GM12875 (cell line): ENCODE data around the gene AIPL1.
A peak's percentile ranks its signal among the peaks of the same experiment; 100 is the strongest.

Source experiments
- H3K4me3 ChIP-seq: one replicate; pipeline ENCODE4 v1.5.1; 2011; ENCODE audit warnings: low read depth, low read length, control low read depth
- CTCF ChIP-seq: IDR thresholded peaks from 2 replicates; pipeline ENCODE4 v1.5.1; 2011; ENCODE audit warnings: low read depth, mild to moderate bottlenecking, control low read depth, inconsistent platforms, low read length, moderate library complexity, borderline replicate concordance; ENCODE audit not compliant: insufficient read depth

AIPL1 gene

GRCh38 chr17:6426356-6427101, 8.4 kb downstream of the AIPL1 start:
- no peak for TF ChIP-seq CTCF
- H3K4me3 ChIP-seq = no peak overlapping the region

DNA sequence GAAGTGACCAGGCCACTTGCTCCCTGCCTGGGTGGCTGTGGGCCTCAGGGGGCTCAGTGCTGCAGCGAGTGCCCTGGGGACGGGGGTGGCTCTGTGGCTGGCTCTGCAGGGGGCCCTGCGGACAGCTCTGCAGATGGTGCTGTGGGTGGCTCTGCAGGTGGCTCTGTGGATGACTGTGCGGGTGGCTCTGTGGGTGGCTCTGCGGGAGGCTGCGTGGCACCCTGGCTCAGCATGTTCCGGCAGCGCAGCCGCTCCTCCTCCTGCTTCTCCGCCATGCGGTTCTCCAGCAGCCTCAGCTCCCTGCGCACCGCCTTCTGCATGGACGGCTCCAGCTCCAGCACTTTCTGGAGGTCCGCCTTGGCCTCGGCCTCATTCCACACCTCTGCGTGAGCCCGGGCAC, 9.5 kb downstream of the AIPL1 start:
- no peak for TF ChIP-seq CTCF
- H3K4me3 ChIP-seq = no peak overlapping the region

DNA sequence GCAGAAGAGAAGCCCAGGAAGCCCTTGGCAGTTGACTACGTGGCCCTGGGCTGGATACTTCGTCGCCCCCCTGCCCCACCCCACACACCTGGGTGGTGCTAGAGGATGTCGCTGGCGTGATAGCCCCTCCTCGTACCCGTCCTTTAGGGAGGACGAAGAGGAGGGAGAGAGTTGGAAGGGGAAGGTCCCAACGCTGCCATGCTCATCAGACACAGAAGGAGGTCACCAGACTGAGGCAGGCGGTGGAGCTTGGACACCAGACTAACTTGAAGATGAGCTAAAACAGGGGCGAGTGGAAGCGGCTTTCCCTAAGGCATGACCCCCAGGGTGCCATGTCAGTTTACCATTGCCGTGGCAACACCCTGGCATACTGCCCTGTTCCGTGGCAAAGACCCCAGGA, 11.0 kb downstream of the AIPL1 start:
- no peak for TF ChIP-seq CTCF
- no peak overlapping the region for H3K4me3 ChIP-seq

DNA sequence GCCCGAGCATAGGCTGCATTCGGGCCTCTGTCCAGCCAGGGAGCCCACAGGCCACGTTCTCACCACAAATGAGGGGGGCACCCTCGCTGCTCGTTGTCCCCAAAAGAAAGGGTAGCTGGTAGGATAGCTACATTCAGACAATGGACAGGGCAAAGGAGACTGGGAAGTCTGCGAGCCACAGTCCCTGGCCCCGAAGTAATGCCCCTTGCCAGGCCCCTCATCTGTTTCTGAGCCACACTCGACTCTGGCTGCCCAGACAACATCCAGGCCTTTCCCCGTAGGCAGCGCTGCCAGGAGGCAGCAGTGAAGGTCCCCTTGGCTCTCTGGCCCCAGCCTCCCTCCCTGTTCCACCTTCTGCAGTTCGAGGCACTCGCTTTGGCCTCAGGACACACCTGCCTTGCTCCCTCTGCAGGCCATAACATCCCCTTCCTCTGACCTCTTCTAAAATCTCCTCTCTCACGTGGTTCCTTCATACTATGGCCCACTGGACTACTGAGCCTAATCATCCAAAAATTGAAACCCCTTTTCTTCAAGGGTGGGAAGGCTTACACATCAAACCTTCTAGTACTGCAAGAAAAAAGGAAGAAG, 12.2 kb downstream of the AIPL1 start:
- no peak for TF ChIP-seq CTCF
- H3K4me3 ChIP-seq = no peak overlapping the region

DNA sequence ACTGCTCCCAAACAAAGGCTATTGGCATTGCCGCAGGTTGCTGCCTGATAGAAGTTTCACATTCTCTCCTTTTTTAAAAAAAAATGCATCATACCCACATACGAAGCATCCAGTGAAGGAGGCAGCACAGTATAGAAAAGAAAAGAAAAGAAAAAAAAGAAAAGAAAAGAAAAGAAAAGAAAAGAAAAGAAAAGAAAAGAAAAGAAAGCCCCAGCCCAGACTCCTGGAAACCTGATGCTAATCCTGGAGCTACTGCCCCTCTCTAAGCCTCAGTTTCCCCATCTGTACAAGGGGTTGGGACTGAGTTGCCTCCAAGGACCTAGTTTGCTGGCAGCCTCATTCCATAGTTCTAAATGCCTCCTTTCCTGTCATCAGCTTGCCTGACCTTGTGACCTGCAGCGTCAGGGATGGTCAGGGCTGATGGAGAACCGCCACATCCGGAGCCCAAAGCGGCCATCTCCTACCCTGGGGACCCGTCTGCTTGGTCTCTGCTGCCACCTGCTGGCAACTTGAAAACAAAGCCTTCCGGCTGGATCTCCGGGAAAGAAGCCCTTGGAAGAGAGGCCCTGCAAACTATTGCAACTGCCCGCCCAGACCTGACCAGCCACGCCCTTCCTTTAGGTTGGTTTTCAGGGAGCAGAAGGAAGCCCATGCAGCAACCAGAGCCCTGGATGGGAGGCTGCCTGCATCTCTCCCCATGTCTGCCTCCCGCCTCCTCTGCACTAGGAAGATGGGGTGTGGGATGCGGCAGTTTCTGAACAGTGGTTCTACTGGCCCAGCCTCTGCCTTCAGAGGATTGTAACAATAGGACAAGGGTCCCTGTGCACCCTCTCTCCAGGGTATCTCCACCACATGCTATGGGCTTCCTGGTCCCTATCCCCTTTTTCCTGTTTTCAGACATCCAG, 13.0 kb downstream of the AIPL1 start:
- TF ChIP-seq CTCF = peak; percentile 77
- no peak overlapping the region for H3K4me3 ChIP-seq

DNA sequence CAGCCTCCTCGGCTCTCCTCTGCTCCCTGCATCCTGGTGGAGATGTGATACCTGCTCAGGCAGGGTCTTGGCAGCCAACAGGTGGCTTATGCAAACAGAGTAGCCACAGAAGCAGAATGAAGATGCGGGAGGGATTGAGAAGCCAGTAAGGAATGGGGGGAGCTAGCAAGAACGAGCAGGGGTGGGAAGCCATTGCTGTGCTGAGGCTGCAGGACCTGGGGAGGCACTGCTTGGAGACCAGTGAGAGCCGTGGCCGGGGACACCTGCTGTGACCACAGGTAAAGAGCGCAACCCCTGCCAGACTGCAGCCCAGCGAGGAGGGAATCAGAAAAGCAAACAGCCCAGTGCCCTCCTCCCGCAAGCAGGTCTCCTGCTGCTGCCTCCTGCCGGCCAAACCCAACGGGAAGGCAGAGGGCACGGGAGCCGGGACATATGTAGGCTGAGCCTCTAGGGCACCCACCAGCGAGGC, 14.7 kb downstream of the AIPL1 start:
- TF ChIP-seq CTCF = peak; percentile 31; the same call in 1 of the 2 replicates
- H3K4me3 ChIP-seq = no peak overlapping the region
